Caco-2 (cell line): ENCODE results near the gene LMF1. TPM values are rescaled to one million over a fixed set of nuclear protein-coding genes. Genes with fewer than 3 reads are reported as not detected.
A peak's percentile ranks its signal among the peaks of the same experiment; 100 is the strongest.

ENCODE experiments used
- BruUV-seq: library from RNA; stranded (reverse); fragments of 400-500 nt; replicated peaks from 2 replicates; lab custom pipeline; 2021; lab: Mats Ljungman, UMichigan
- CTCF ChIA-PET: fragments of 300-600 bp; sonication (Branson Sonifier 250); formaldehyde crosslinking; loops from one replicate; lab custom pipeline; 2022; ENCODE audit warnings: antibody characterized with exemption; lab: Charles Lee
- POLR2A ChIA-PET: fragments of 300-600 bp; sonication (Branson Sonifier 250); formaldehyde crosslinking; loops from one replicate; lab custom pipeline; 2022; ENCODE audit warnings: antibody characterized with exemption; lab: Charles Lee
- DNase-seq, 2 experiments: peaks; one replicate each; pipeline versions ENCODE4 v3.0.0 to v3.0.0-alpha.2; 2020 to 2022
- H3K27me3 ChIP-seq: replicated peaks from 2 replicates; pipeline ENCODE4 v1.6.0; 2011; ENCODE audit warnings: low read length; ENCODE audit not compliant: control insufficient read depth, insufficient read depth
- H3K36me3 ChIP-seq: 2 replicates; pipeline ENCODE4 v1.5.1; 2011; ENCODE audit warnings: low read length; ENCODE audit not compliant: control insufficient read depth, insufficient read depth
- H3K4me1 ChIP-seq: fragments of 250-450 bp; sonication (Bioruptor Pico); 2 replicates; pipeline ENCODE4 v1.5.1; 2020; ENCODE audit warnings: mild to moderate bottlenecking
- H3K4me3 ChIP-seq: 2 replicates; pipeline ENCODE4 v1.5.1; 2011; ENCODE audit warnings: low read depth, mild to moderate bottlenecking, control low read depth, low read length
- H3K9me3 ChIP-seq: fragments of 250-450 bp; sonication (Bioruptor Pico); 2 replicates; pipeline ENCODE4 v1.5.1; 2020; ENCODE audit warnings: mild to moderate bottlenecking, moderate library complexity
- H3K27ac Mint-ChIP-seq: one replicate; pipeline ENCODE4 v1.8.0; 2022; ENCODE audit warnings: mixed read lengths; ENCODE audit not compliant: unreplicated experiment
- H3K27me3 Mint-ChIP-seq: one replicate; pipeline ENCODE4 v1.8.0; 2022; ENCODE audit warnings: mixed read lengths; ENCODE audit not compliant: insufficient read depth, unreplicated experiment
- H3K36me3 Mint-ChIP-seq: one replicate; pipeline ENCODE4 v1.8.0; 2022; ENCODE audit warnings: mild to moderate bottlenecking, mixed read lengths; ENCODE audit not compliant: insufficient read depth, unreplicated experiment
- H3K4me1 Mint-ChIP-seq: one replicate; pipeline ENCODE4 v1.8.0; 2022; ENCODE audit warnings: low read depth, mixed read lengths; ENCODE audit not compliant: unreplicated experiment
- H3K4me3 Mint-ChIP-seq: one replicate; pipeline ENCODE4 v1.8.0; 2022; ENCODE audit warnings: mild to moderate bottlenecking, moderate library complexity, mixed read lengths; ENCODE audit not compliant: unreplicated experiment
- H3K9me3 Mint-ChIP-seq: one replicate; pipeline ENCODE4 v1.8.0; 2022; ENCODE audit warnings: mixed read lengths; ENCODE audit not compliant: unreplicated experiment
- CTCF ChIP-seq, 2 experiments: fragments of 200-600 bp in 1 of 2; IDR thresholded peaks; 1 replicate in 1 of 2; 2 replicates in 1 of 2; pipeline versions ENCODE4 v1.5.1 to v1.8.0; 2011 to 2022; ENCODE audit warnings: antibody characterized with exemption in 1 of 2, control low read depth in 1 of 2, inconsistent platforms in 1 of 2, low read depth in 1 of 2, low read length in 1 of 2, mild to moderate bottlenecking in 1 of 2, moderate library complexity in 1 of 2; ENCODE audit not compliant: insufficient read depth in 1 of 2, severe bottlenecking in 1 of 2, unreplicated experiment in 1 of 2
- intact Hi-C: fragments of 100-400 bp; cut with micrococcal nuclease; formaldehyde crosslinking; loops from one replicate; pipeline ENCODE4 v1.10.0; 2022; ENCODE audit not compliant: unreplicated experiment
- total RNA-seq: library from RNA; stranded (reverse); gene quantifications from 2 replicates; pipeline ENCODE4 v1.2.3, GENCODE V29; 2022

Gene LMF1
- total RNA-seq, 1 experiment from 2014 or later: 12.3 TPM

GRCh38 chr16:981695-982144 lies 10.9 kb upstream of the LMF1 start, which contains the start of gene SOX8:
Gene SOX8 (plus strand): TSS chr16:981770. CDS start chr16:981923, 153 bp downstream.
- intact Hi-C loops: no loop called here
- no peaks in the 10 kb centered on the region for H3K4me1 ChIP-seq
- no peak for TF ChIP-seq CTCF (IDR thresholded peaks at IDR 0.05; ENCODE audit: insufficient read depth in 1 of 2, low read depth in 1 of 2, low read length in 1 of 2, severe bottlenecking in 1 of 2, unreplicated experiment in 1 of 2)
- H3K9me3 ChIP-seq: no peaks in the 10 kb centered on the region
- ChIA-PET CTCF (interaction anchor here (0.6 kb wide), 1 partner anchor 107 kb away, joined by 3 read pairs; no protein-coding TSS in a partner anchor), POLR2A (no interaction called here)
- no peaks in the 10 kb centered on the region for H3K36me3 Mint-ChIP-seq
- peak within 1 kb of the TSS; percentile 67 for H3K4me3 ChIP-seq
- no TSS peak for BruUV-seq
- no peaks in the 10 kb centered on the region for H3K27me3 ChIP-seq
- DNase-seq: no peak
- H3K9me3 Mint-ChIP-seq: no peaks in the 10 kb centered on the region
- H3K36me3 ChIP-seq: no peaks in the 10 kb centered on the region
- peak within 1 kb of the TSS; percentile 52 for H3K27ac Mint-ChIP-seq
- peaks cover 8% of the 10 kb centered on the region for H3K4me1 Mint-ChIP-seq
- H3K4me3 Mint-ChIP-seq: peak within 1 kb of the TSS; percentile 83
- H3K27me3 Mint-ChIP-seq: no peaks in the 10 kb centered on the region

DNA sequence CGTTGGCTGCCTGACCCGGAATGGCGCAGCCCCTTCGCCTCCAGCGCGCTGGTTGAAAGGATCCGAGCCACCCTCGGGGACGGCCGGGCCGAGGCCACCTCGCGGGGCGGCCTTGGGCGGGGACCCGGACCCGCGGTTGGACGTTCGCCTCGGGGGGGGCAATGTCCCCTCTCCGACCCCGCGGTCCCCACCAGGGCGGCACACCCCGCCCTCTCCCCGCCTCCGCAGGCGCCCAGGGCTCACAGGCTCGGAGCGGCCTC lies 9.7 kb upstream of the LMF1 start:
- Histone ChIP-seq H3K4me3 (peak overlapping the region; percentile 67), H3K36me3 (no peaks in the 10 kb centered on the region), H3K27me3 (no peaks in the 10 kb centered on the region), H3K4me1 (no peaks in the 10 kb centered on the region), H3K9me3 (no peaks in the 10 kb centered on the region)
- H3K4me1 Mint-ChIP-seq: peaks cover 8% of the 10 kb centered on the region
- BruUV-seq: no TSS peak
- H3K27me3 Mint-ChIP-seq: no peaks in the 10 kb centered on the region
- H3K4me3 Mint-ChIP-seq: no peak overlapping the region
- H3K36me3 Mint-ChIP-seq: no peaks in the 10 kb centered on the region
- ChIA-PET CTCF (interaction anchor here (0.8 kb wide), 1 partner anchor 14 kb away, joined by 3 read pairs; no protein-coding TSS in a partner anchor), POLR2A (interaction anchor here (0.7 kb wide), 1 partner anchor 512 kb away, joined by 4 read pairs; no protein-coding TSS in a partner anchor)
- no peak overlapping the region for H3K27ac Mint-ChIP-seq
- no peaks in the 10 kb centered on the region for H3K9me3 Mint-ChIP-seq
- intact Hi-C loops: no loop called here
- DNase-seq: no peak
- TF ChIP-seq CTCF (IDR thresholded peaks at IDR 0.05; ENCODE audit: insufficient read depth in 1 of 2, low read depth in 1 of 2, low read length in 1 of 2, severe bottlenecking in 1 of 2, unreplicated experiment in 1 of 2): no peak

GRCh38 chr16:979859-980594 lies 9.2 kb upstream of the LMF1 start:
- H3K4me3 ChIP-seq: peak overlapping the region; percentile 67
- Mint-ChIP-seq H3K4me1 (peaks cover 8% of the 10 kb centered on the region), H3K27me3 (no peaks in the 10 kb centered on the region), H3K9me3 (no peaks in the 10 kb centered on the region), H3K27ac (no peak overlapping the region), H3K36me3 (no peaks in the 10 kb centered on the region), H3K4me3 (peak overlapping the region; percentile 43)
- CTCF ChIA-PET: no interaction called here
- no peak for DNase-seq
- H3K4me1 ChIP-seq: no peaks in the 10 kb centered on the region
- BruUV-seq: no TSS peak
- POLR2A ChIA-PET: no interaction called here
- no peaks in the 10 kb centered on the region for H3K36me3 ChIP-seq
- intact Hi-C loops: no loop called here
- TF ChIP-seq CTCF (IDR thresholded peaks at IDR 0.05; ENCODE audit: insufficient read depth in 1 of 2, low read depth in 1 of 2, low read length in 1 of 2, severe bottlenecking in 1 of 2, unreplicated experiment in 1 of 2): no peak
- H3K27me3 ChIP-seq: no peaks in the 10 kb centered on the region
- H3K9me3 ChIP-seq: no peaks in the 10 kb centered on the region
